COLO829 (cell line): ENCODE data around the gene CLRN3.

Experiments
- DNase-seq: peaks from one replicate; pipeline ENCODE4 v3.0.0; 2012; ENCODE audit warnings: low spot score

CLRN3 gene

DNA sequence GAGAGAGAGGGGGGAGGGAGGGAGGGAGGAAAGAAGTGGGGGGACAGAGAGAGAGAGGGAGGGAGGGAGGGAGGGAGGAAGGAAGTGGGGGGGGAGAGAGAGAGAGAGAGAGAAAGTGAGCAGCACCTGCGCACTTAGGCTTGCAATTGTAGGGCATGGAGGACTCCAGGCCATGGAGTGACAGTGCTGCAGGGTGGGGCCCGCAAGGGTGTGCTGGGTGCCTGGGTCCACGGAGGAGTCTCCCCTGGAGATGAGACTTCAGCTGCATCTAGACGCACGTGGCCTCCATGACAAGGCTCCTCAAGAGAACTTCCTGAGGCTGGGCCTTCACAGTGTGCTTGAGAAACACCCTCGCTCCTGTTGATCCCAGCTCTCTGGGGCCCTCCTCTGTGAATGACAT lies 44.5 kb downstream of the CLRN3 start:
- no peak for DNase-seq

GRCh38 chr10:127845756-127846155 lies 47.0 kb downstream of the CLRN3 start:
- no peak for DNase-seq

GRCh38 chr10:127840884-127841283 lies 51.9 kb downstream of the CLRN3 start:
- DNase-seq = no peak

DNA sequence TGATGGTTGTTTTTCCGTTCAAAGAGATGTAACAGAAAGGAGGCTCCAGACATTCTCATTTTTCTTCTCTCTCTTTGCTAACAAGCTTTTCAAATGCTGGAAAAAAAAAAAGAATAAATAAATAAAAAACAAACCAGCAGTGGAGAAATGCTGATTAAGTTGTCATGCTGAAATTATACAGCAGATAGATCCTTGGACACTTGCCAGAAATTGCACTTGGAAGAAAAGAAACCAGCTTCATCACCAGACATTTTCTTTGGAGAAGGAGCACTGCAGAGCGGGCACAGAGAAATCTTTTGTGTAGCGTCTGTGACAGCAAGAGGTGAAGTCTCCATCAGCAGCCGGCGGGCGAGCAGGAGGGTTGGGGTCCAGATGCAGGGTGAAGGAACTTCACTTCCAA lies 55.8 kb downstream of the CLRN3 start:
- no peak for DNase-seq

- no peak for DNase-seq
Measured at GRCh38 chr10:127836176-127836575, 56.6 kb downstream of the CLRN3 start.

- DNase-seq = no peak
Measured at GRCh38 chr10:127834791-127835190, 58.0 kb downstream of the CLRN3 start.

GRCh38 chr10:127834221-127834620 lies 58.5 kb downstream of the CLRN3 start:
- no peak for DNase-seq

- no peak for DNase-seq
Measured at GRCh38 chr10:127833804-127834203, 58.9 kb downstream of the CLRN3 start.

- no peak for DNase-seq
Measured at GRCh38 chr10:127832501-127832900, 60.2 kb downstream of the CLRN3 start.

- DNase-seq = no peak
Measured at GRCh38 chr10:127830414-127830813, 62.3 kb downstream of the CLRN3 start.
